Urinary bladder (tissue), 4 donors: ENCODE results near the gene LSM7. TPM values are rescaled to one million over a fixed set of nuclear protein-coding genes. Genes with fewer than 3 reads are reported as not detected.

ENCODE experiments used
- DNase-seq: peaks from one replicate; pipeline ENCODE4 v3.0.0-alpha.2; 2015; ENCODE audit errors: extremely low spot score
- H3K27ac ChIP-seq: one replicate; pipeline ENCODE4 v1.5.1; 2013; ENCODE audit warnings: low read depth, mild to moderate bottlenecking, moderate library complexity
- H3K36me3 ChIP-seq: one replicate; pipeline ENCODE4 v1.6.1; 2013; ENCODE audit warnings: mild to moderate bottlenecking, moderate library complexity; ENCODE audit not compliant: insufficient read depth
- H3K4me1 ChIP-seq: one replicate; pipeline ENCODE4 v1.6.1; 2013; ENCODE audit warnings: mild to moderate bottlenecking, moderate library complexity; ENCODE audit not compliant: insufficient read depth
- H3K4me3 ChIP-seq: one replicate; pipeline ENCODE4 v1.5.1; 2013; ENCODE audit warnings: low read depth, low read length
- WGBS: extraction: QIAGEN DNeasy Blood & Tissue Kit; methylation state at CpG from one replicate; pipeline ENCODE4 v1.1.7; 2013; 5-methylcytosine and 5-hydroxymethylcytosine counted together
- polyA plus RNA-seq: library from polyadenylated mRNA; stranded (reverse); fragments of 200-250 nt; gene quantifications from one replicate; pipeline ENCODE4 v1.2.3, GENCODE V29; 2013
- total RNA-seq: library from RNA; depleted of rRNA; stranded (reverse); fragments of >200 nt; gene quantifications from one replicate; pipeline ENCODE4 v1.2.3, GENCODE V29; 2014
- donor health status: healthy with polysubstance abuse.
- donor health status: healthy.

LSM7 gene
- total RNA-seq (46.5 TPM), polyA plus RNA-seq (189 TPM)

- Histone ChIP-seq H3K36me3 (no peaks in the 10 kb centered on the region), H3K4me1 (peaks cover 2% of the 10 kb centered on the region), H3K27ac (peak within 1 kb of the TSS; percentile 60), H3K4me3 (peak within 1 kb of the TSS; percentile 92)
- under 1% methylated on average over 89 of the region's 89 CpGs for WGBS
- DNase-seq, result peak; percentile 75
Measured at GRCh38 chr19:2328401-2329148, at the start of gene LSM7, which contains the start of gene SPPL2B. Gene LSM7 (minus strand): TSS chr19:2328586. CDS start chr19:2328566, 20 bp downstream. Gene SPPL2B (plus strand): TSS chr19:2328684. CDS start chr19:2328710, 26 bp downstream.

- H3K4me3 ChIP-seq, result no peak overlapping the region
- WGBS, result 74% methylated on average over 15 of the region's 15 CpGs
- no peak for DNase-seq
- no peak overlapping the region for H3K27ac ChIP-seq
- H3K36me3 ChIP-seq, result no peaks in the 10 kb centered on the region
- H3K4me1 ChIP-seq, result no peaks in the 10 kb centered on the region
Measured at GRCh38 chr19:2376784-2377519, 48.6 kb upstream of the LSM7 start.

GRCh38 chr19:2375353-2376121 lies 47.2 kb upstream of the LSM7 start:
- Histone ChIP-seq H3K36me3 (no peaks in the 10 kb centered on the region), H3K4me1 (no peaks in the 10 kb centered on the region), H3K4me3 (no peak overlapping the region), H3K27ac (no peak overlapping the region)
- WGBS, result 79% methylated on average over 7 of the region's 7 CpGs
- no peak for DNase-seq

GRCh38 chr19:2374808-2375207 lies 46.4 kb upstream of the LSM7 start:
- 83% methylated on average over 13 of the region's 13 CpGs for WGBS
- Histone ChIP-seq H3K4me1 (no peaks in the 10 kb centered on the region), H3K4me3 (no peak overlapping the region), H3K36me3 (no peaks in the 10 kb centered on the region), H3K27ac (no peak overlapping the region)
- no peak for DNase-seq

- Histone ChIP-seq H3K4me1 (no peaks in the 10 kb centered on the region), H3K27ac (no peak overlapping the region), H3K4me3 (no peak overlapping the region), H3K36me3 (no peaks in the 10 kb centered on the region)
- no peak for DNase-seq
- 53% methylated on average over 11 of the region's 11 CpGs for WGBS
Measured at GRCh38 chr19:2372076-2372612, 43.8 kb upstream of the LSM7 start.

- no peak overlapping the region for H3K4me3 ChIP-seq
- H3K27ac ChIP-seq, result no peak overlapping the region
- H3K4me1 ChIP-seq, result no peaks in the 10 kb centered on the region
- WGBS, result 75% methylated on average over 16 of the region's 16 CpGs
- DNase-seq, result no peak
- no peaks in the 10 kb centered on the region for H3K36me3 ChIP-seq
Measured at GRCh38 chr19:2371656-2372055, 43.3 kb upstream of the LSM7 start.

- Histone ChIP-seq H3K4me3 (no peak overlapping the region), H3K4me1 (no peaks in the 10 kb centered on the region), H3K27ac (no peak overlapping the region), H3K36me3 (no peaks in the 10 kb centered on the region)
- DNase-seq, result no peak
- 48% methylated on average over 10 of the region's 10 CpGs for WGBS
Measured at GRCh38 chr19:2365201-2365970, 37.0 kb upstream of the LSM7 start.

- no peak overlapping the region for H3K27ac ChIP-seq
- H3K4me3 ChIP-seq, result no peak overlapping the region
- H3K4me1 ChIP-seq, result no peaks in the 10 kb centered on the region
- no peak for DNase-seq
- no peaks in the 10 kb centered on the region for H3K36me3 ChIP-seq
- 73% methylated on average over 17 of the region's 17 CpGs for WGBS
Measured at GRCh38 chr19:2363419-2363818, 35.0 kb upstream of the LSM7 start.

- Histone ChIP-seq H3K27ac (no peak overlapping the region), H3K4me3 (no peak overlapping the region), H3K4me1 (no peaks in the 10 kb centered on the region), H3K36me3 (no peaks in the 10 kb centered on the region)
- DNase-seq, result no peak
- WGBS, result 74% methylated on average over 15 of the region's 15 CpGs
Measured at GRCh38 chr19:2362970-2363300, 34.5 kb upstream of the LSM7 start.

- Histone ChIP-seq H3K4me3 (no peak overlapping the region), H3K4me1 (no peaks in the 10 kb centered on the region), H3K27ac (no peak overlapping the region), H3K36me3 (no peaks in the 10 kb centered on the region)
- no peak for DNase-seq
- 92% methylated on average over 11 of the region's 11 CpGs for WGBS
Measured at GRCh38 chr19:2362046-2362969, 33.9 kb upstream of the LSM7 start.

GRCh38 chr19:2361246-2362045 lies 33.1 kb upstream of the LSM7 start:
- no peak overlapping the region for H3K4me3 ChIP-seq
- WGBS, result 28% methylated on average over 24 of the region's 24 CpGs
- H3K27ac ChIP-seq, result no peak overlapping the region
- no peak for DNase-seq
- H3K4me1 ChIP-seq, result no peaks in the 10 kb centered on the region
- H3K36me3 ChIP-seq, result no peaks in the 10 kb centered on the region
